ENCODE results near the gene CCN2.

The CCN2 gene

DNA sequence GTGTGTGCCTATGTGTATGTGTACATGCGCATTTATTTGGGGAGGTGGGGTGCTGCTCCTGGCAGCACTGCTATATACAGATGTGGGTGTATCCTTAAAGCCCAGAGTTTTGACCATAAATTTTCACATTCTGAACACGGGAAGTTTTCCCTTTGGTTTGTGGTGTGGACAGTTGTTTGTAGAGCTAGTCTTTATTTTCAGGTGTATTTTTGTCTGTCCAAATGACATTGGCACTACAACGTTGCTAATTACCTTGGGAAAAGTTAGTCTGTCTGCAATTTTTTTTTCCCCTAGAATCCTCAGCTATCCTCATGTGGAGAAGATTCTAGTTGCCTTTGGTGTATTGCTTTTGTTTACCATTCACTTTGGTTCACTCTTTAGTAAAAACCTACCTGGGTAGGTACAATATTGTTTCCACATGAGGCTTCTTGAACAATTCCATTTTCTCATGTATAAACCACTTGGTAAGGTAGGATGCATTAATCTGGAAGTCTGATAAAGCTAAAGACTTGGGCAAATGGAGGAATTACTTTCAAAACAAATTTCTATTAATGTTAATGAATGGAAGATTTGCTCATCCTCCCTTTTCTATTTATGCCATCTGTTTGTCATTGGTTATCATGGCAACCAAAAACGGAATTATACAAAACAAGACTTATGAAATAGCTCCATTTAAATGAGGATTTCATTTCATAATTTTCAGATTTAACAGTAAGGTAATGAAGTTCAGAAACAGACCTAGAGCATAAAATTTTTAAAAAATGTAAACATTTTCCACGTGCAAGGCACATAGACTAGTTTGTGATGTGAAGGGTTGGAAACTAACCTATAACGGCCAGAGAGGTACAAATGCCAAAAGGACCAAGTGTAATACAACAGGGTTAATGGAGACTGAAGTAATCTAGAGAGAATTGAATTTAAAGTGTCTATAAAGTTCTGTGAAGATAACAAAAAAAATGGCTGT lies 3.9 kb downstream of the CCN2 start:
- Mint-ChIP-seq H3K4me1 (peaks cover 6% of the 10 kb centered on the region), H3K36me3 (ENCODE audit: insufficient read depth) (peaks cover 4% of the 10 kb centered on the region), H3K9me3 (no peaks in the 10 kb centered on the region), H3K27me3 (peaks cover 59% of the 10 kb centered on the region), H3K4me3 (no peak overlapping the region), H3K27ac (ENCODE audit: low read depth) (no peak overlapping the region)
- DNase-seq (ENCODE audit: low spot score in 2 of 2): no peak
- ATAC-seq (replicated peaks; ENCODE audit: extremely low read depth, poor library complexity, severe bottlenecking): no peak

DNA sequence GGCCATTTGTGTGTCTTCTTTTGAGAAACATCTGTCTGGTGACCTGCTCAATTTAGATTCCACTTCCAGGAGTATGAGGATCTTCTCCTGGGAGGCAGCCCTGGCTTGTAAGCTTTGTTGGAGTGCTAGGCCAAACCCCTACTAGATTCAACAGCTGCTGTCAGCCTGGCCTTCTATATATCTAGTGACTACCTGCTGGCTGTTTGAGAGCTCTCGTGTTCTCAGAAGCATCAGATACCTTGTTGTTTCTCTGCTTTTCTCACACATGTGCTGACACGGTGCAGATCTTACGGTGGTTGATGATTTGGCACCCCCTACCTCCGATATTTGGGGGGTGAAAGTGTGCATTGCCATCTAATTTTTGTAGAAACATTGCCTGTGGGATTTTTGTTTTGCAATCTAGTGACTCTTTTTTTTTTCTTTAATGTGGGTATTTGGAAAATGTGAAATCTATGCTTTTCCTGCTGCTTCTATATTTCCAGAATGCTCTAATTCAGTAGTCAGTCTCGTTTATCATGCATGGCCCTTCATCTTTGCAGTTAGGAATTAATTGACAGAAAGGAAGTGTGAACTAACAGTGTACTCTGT lies 4.7 kb downstream of the CCN2 start:
- DNase-seq (ENCODE audit: low spot score in 2 of 2): no peak
- no peaks in the 10 kb centered on the region for H3K9me3 Mint-ChIP-seq
- H3K27ac Mint-ChIP-seq (ENCODE audit: low read depth): no peak overlapping the region
- H3K4me1 Mint-ChIP-seq: peaks cover 6% of the 10 kb centered on the region
- H3K36me3 Mint-ChIP-seq (ENCODE audit: insufficient read depth): peaks cover 3% of the 10 kb centered on the region
- no peak overlapping the region for H3K4me3 Mint-ChIP-seq
- H3K27me3 Mint-ChIP-seq: peaks cover 52% of the 10 kb centered on the region
- ATAC-seq (replicated peaks; ENCODE audit: extremely low read depth, poor library complexity, severe bottlenecking): no peak

DNA sequence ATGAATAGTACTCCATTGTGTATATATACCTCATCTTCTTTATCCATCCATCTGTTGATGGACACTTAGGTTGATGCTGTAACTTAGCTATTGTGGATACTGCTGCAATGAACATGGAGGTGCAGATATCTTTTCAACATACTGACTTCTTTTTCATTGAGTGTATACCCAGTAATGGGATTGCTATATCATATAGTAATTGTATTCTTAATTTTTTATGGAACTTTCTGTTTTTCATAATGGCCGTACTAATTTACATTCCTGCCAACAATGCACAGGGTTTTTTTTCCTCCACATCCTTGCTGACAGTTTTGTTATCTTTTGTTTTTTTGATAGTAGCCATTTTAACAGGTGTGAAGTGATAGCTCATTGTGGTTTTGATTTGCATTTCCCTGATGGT lies 5.2 kb downstream of the CCN2 start:
- no peaks in the 10 kb centered on the region for H3K9me3 Mint-ChIP-seq
- no peak for DNase-seq (ENCODE audit: low spot score in 2 of 2)
- no peak for ATAC-seq (replicated peaks; ENCODE audit: extremely low read depth, poor library complexity, severe bottlenecking)
- peaks cover 2% of the 10 kb centered on the region for H3K36me3 Mint-ChIP-seq (ENCODE audit: insufficient read depth)
- H3K27ac Mint-ChIP-seq (ENCODE audit: low read depth): no peak overlapping the region
- H3K4me1 Mint-ChIP-seq: peaks cover 6% of the 10 kb centered on the region
- H3K27me3 Mint-ChIP-seq: peaks cover 46% of the 10 kb centered on the region
- no peak overlapping the region for H3K4me3 Mint-ChIP-seq

DNA sequence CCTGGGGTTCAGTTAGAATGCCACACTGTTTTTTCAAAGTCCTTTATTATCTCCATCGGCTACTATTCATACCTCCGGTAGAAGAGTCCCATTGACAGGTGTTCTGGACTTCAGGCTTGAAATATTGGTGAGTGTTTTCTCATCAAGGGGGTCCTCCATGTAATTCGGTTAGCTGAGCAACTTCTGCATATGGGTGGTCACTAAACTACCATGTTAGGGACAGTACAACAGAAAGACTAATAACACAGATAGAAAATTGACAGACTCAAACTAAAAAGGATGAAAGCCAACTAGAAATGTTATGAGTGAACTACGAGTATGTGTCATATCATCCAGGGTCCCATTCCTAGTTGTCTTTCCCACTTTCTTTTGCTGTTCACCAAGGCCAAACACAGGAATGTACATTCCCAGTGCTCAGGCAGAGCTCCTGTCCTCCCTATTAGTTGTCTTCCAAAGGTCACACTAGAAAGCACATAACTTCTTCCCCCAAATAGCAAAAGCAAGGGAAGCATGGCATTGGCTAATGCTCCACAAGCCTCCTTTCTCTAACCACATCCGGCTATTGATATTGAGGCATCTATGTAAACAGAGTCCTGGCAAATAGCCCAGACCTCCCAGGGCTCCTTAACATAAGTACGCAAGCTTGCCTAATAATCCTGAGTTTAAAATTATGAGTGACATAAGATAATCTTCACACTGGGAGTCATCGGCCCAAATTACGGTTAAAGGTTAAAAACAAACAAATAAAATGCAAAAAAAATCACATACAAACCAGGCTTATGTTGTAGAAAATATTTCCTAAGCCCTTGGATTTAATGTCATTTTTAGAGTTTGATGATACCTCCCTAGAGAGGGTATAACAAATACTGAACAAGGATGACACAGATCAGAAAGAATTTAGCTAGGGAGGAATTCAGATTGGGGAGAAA lies 13.2 kb downstream of the CCN2 start:
- DNase-seq (ENCODE audit: low spot score in 2 of 2): no peak
- Mint-ChIP-seq H3K27ac (ENCODE audit: low read depth) (no peak overlapping the region), H3K36me3 (ENCODE audit: insufficient read depth) (peaks cover 2% of the 10 kb centered on the region), H3K4me3 (no peak overlapping the region), H3K4me1 (no peaks in the 10 kb centered on the region), H3K9me3 (no peaks in the 10 kb centered on the region), H3K27me3 (peaks cover 50% of the 10 kb centered on the region)
- ATAC-seq (replicated peaks; ENCODE audit: extremely low read depth, poor library complexity, severe bottlenecking): no peak

DNA sequence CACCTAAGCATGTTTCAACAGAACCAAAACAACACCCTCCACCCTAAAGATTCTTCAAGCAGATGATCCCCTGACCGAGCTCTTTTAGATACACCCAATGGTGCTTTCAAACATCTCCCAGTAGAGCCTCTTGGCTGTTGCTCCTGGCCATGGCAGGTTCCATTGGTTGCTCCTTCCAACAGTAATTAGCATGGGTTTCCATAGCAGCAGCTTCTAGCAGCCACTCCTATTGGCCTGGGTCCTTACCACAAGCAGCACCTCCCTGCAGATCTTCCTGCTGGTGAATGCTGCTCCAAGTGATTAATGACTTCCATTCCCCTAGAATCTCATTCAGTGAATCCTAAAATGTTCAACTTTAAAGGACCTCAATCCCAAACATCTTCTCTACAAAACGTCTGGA lies 13.9 kb downstream of the CCN2 start:
- Mint-ChIP-seq H3K4me3 (no peak overlapping the region), H3K9me3 (no peaks in the 10 kb centered on the region), H3K36me3 (ENCODE audit: insufficient read depth) (peaks cover 2% of the 10 kb centered on the region), H3K27me3 (peaks cover 56% of the 10 kb centered on the region), H3K4me1 (no peaks in the 10 kb centered on the region), H3K27ac (ENCODE audit: low read depth) (no peak overlapping the region)
- DNase-seq (ENCODE audit: low spot score in 2 of 2): no peak
- ATAC-seq (replicated peaks; ENCODE audit: extremely low read depth, poor library complexity, severe bottlenecking): no peak

DNA sequence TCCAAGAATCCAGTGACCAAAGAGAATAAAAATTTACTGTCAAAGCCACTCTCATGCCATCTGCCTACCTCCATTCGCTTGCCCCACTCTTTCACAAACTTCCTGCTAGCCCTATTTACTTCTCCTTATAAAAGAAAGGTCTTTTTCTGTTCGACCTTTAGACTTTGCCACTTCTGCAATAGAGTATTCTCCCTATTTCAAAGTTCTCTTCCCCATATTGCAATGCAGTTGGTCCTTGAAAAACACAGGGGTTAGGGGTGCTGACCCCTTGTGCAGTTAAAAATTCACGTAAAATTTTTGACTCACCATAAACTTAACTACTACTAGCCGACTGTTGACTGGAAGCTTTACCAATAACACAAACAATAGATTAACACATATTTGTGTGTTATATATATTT lies 15.0 kb downstream of the CCN2 start:
- Mint-ChIP-seq H3K27ac (ENCODE audit: low read depth) (no peak overlapping the region), H3K4me1 (no peaks in the 10 kb centered on the region), H3K36me3 (ENCODE audit: insufficient read depth) (peaks cover 2% of the 10 kb centered on the region), H3K4me3 (no peak overlapping the region), H3K9me3 (no peaks in the 10 kb centered on the region), H3K27me3 (peaks cover 66% of the 10 kb centered on the region)
- DNase-seq (ENCODE audit: low spot score in 2 of 2) (no peak), ATAC-seq (replicated peaks; ENCODE audit: extremely low read depth, poor library complexity, severe bottlenecking) (no peak)

DNA sequence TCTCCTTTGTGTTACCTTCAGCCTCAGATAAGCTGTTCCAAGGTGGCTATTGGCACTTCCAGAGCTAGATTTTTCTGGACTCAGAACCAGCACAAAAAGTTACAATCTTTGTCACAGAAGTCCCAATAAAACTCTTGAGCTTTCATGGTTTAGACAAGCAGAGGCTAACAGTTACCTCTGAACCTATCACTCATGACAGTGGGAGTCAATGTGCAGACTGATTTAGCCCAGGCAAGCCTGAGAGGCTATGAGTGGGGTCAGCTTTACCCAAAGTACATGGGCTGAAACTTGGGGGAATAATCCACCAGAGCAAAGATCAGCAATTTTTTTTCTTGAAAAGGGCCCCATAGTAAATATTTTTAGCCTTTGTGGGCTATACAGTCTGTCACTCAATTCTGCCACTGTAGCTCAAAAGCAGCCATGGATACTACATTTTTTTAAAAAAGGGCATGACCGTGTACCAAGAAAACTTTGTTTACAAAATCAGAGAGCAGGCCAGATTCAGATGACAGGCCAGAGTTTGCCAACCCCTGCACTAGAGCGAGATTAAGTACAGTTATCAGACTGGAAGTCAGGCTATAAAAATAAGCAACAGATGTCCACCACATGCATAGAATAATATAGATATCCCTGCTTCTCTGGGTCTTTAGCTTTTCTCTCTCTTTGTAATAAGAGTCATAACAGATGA lies 20.0 kb downstream of the CCN2 start:
- ATAC-seq (replicated peaks; ENCODE audit: extremely low read depth, poor library complexity, severe bottlenecking) (no peak), DNase-seq (ENCODE audit: low spot score in 2 of 2) (no peak)
- Mint-ChIP-seq H3K4me3 (no peak overlapping the region), H3K9me3 (no peaks in the 10 kb centered on the region), H3K36me3 (ENCODE audit: insufficient read depth) (peaks cover 2% of the 10 kb centered on the region), H3K27me3 (peaks cover 59% of the 10 kb centered on the region), H3K4me1 (no peaks in the 10 kb centered on the region), H3K27ac (ENCODE audit: low read depth) (no peak overlapping the region)

DNA sequence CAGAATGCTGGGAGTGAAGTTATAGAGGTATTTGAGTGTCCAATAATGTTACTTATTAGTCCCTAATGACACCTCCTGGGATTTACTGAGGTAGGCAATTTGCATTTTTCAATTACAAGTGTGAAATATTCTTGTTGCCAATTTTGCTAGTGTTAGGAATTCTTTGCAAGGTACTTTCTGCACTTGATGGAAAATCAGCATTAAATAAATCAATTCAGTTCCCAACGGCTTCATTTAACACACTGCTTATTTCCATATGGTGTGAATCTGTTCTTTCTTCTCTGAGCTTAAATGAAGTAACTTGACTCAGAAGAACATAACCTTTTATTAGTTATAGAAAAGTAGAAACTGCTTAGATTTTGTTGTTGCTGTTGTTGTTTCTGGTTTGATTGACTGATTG lies 21.2 kb downstream of the CCN2 start:
- Mint-ChIP-seq H3K27ac (ENCODE audit: low read depth) (no peak overlapping the region), H3K36me3 (ENCODE audit: insufficient read depth) (peaks cover 2% of the 10 kb centered on the region), H3K4me1 (no peaks in the 10 kb centered on the region), H3K9me3 (no peaks in the 10 kb centered on the region), H3K27me3 (peaks cover 50% of the 10 kb centered on the region), H3K4me3 (no peak overlapping the region)
- DNase-seq (ENCODE audit: low spot score in 2 of 2) (no peak), ATAC-seq (replicated peaks; ENCODE audit: extremely low read depth, poor library complexity, severe bottlenecking) (no peak)

DNA sequence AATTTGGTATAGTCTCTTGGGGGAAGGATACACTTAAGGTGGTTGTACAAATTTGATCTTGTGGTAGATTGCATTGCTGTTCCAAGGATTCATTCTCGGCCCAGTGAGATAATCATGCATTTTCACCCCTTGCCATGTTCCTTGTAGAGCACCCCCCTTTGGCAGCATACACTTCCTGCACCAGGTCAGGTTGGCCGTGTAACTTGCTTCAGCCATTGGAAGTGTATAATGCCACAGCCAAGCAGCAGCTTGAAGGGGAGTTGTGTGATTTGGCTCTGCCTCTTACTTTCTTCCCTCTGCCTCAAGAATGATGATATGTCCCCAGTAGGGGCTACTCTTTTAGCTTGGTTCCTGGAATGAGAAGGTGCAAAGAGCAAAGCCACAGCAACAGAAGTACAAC lies 21.9 kb downstream of the CCN2 start:
- Mint-ChIP-seq H3K4me1 (no peaks in the 10 kb centered on the region), H3K9me3 (no peaks in the 10 kb centered on the region), H3K27ac (ENCODE audit: low read depth) (no peak overlapping the region), H3K4me3 (no peak overlapping the region), H3K27me3 (peaks cover 43% of the 10 kb centered on the region), H3K36me3 (ENCODE audit: insufficient read depth) (no peaks in the 10 kb centered on the region)
- ATAC-seq (replicated peaks; ENCODE audit: extremely low read depth, poor library complexity, severe bottlenecking): no peak
- DNase-seq (ENCODE audit: low spot score in 2 of 2): no peak

DNA sequence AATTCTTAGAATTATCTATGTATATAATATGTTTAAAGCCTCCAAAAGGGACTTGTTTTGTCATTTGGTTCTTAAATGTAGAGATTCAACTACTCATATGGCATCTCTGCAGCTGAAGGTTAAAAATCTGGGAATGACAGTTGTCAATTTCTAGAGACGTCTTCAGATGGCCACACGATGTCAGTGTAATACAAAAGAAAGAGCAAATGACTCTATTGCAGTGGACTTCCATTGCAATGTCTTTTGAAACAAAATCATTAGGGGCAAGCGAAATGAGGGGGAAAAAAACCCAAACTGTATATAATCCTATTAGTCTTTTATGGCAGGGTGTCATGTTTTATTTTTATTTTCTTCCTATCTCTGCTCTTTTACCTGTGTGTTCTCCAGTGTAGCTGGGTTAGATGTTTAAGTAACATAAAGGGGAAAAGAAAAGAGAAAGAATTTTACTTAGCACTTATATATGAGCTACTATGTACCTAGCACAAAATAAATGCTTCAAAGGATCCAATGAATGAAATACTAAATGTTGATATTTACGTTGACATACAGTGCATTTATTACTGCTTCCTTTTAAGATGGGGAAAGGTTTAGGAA lies 26.2 kb downstream of the CCN2 start:
- H3K27me3 Mint-ChIP-seq: peaks cover 19% of the 10 kb centered on the region
- H3K4me1 Mint-ChIP-seq: no peaks in the 10 kb centered on the region
- DNase-seq (ENCODE audit: low spot score in 2 of 2) (no peak), ATAC-seq (replicated peaks; ENCODE audit: extremely low read depth, poor library complexity, severe bottlenecking) (no peak)
- H3K36me3 Mint-ChIP-seq (ENCODE audit: insufficient read depth): no peaks in the 10 kb centered on the region
- H3K9me3 Mint-ChIP-seq: no peaks in the 10 kb centered on the region
- no peak overlapping the region for H3K27ac Mint-ChIP-seq (ENCODE audit: low read depth)
- H3K4me3 Mint-ChIP-seq: no peak overlapping the region

DNA sequence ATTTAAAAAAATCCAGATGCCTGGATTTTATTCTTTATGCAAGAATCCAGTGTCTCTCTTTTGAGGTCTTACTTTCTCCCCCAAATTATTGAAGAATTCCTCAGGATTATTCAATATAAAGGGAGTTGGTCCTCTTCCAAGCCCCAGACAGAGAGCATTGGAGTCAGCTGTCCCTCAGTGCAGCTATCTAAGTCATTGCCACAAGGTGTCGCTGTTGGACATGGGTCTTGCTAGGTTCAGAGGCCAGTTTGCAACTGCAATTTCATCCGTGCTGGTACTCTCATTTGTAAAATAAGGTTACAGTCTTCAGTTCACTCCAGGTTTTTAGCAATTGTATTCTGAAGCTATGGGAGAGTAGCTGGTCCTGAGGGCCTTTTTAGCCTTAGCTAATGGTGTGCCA lies 27.8 kb downstream of the CCN2 start:
- DNase-seq (ENCODE audit: low spot score in 2 of 2) (no peak), ATAC-seq (replicated peaks; ENCODE audit: extremely low read depth, poor library complexity, severe bottlenecking) (no peak)
- Mint-ChIP-seq H3K36me3 (ENCODE audit: insufficient read depth) (no peaks in the 10 kb centered on the region), H3K9me3 (no peaks in the 10 kb centered on the region), H3K27me3 (peaks cover 32% of the 10 kb centered on the region), H3K4me3 (no peak overlapping the region), H3K27ac (ENCODE audit: low read depth) (no peak overlapping the region), H3K4me1 (no peaks in the 10 kb centered on the region)

DNA sequence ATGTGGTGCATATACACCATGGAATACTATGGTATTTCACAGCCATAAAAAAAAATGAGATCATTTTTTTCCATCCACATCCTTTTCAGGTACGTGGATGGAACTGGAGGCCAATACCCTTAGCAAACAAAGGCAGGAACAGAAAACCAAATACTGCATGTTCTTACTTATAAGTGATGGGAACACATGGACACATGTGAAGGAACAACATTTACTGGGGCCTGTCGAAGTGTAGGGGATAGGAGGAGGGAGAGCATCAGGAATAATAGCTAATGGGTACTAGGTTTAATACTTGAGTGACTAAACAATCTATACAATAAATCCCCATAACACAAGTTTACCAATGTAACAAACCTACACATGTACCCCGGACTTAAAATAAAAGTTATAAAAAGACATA lies 30.5 kb downstream of the CCN2 start:
- ATAC-seq (replicated peaks; ENCODE audit: extremely low read depth, poor library complexity, severe bottlenecking) (no peak), DNase-seq (ENCODE audit: low spot score in 2 of 2) (no peak)
- Mint-ChIP-seq H3K4me3 (no peak overlapping the region), H3K36me3 (ENCODE audit: insufficient read depth) (no peaks in the 10 kb centered on the region), H3K4me1 (peaks cover 12% of the 10 kb centered on the region), H3K27ac (ENCODE audit: low read depth) (no peak overlapping the region), H3K9me3 (no peaks in the 10 kb centered on the region), H3K27me3 (peaks cover 59% of the 10 kb centered on the region)
